ENCODE measurements around the gene TRERF1.

TRERF1 gene

GRCh38 chr6:42403831-42404230, 47.9 kb downstream of the TRERF1 start:
- DNase-seq (ENCODE audit: low read depth) = no peak
- no peak for TF ChIP-seq CTCF (conservative IDR thresholded peaks at IDR 0.05; ENCODE audit: low read depth, low read length)
- no peak overlapping the region for H3K4me3 ChIP-seq (ENCODE audit: low read depth, low read length)

GRCh38 chr6:42403421-42403820, 48.3 kb downstream of the TRERF1 start:
- H3K4me3 ChIP-seq (ENCODE audit: low read depth, low read length) = no peak overlapping the region
- peak; percentile 39 for DNase-seq (ENCODE audit: low read depth)
- peak; percentile 22 for TF ChIP-seq CTCF (conservative IDR thresholded peaks at IDR 0.05; ENCODE audit: low read depth, low read length)

- no peak overlapping the region for H3K4me3 ChIP-seq (ENCODE audit: low read depth, low read length)
Observed at GRCh38 chr6:42402184-42402583, 49.5 kb downstream of the TRERF1 start.

GRCh38 chr6:42401613-42401951, 50.1 kb downstream of the TRERF1 start:
- no peak for TF ChIP-seq CTCF (conservative IDR thresholded peaks at IDR 0.05; ENCODE audit: low read depth, low read length)
- no peak overlapping the region for H3K4me3 ChIP-seq (ENCODE audit: low read depth, low read length)
- no peak for DNase-seq (ENCODE audit: low read depth)

More at GRCh38 chr6:42402184-42402583, 49.5 kb downstream of the TRERF1 start:
- TF ChIP-seq CTCF (conservative IDR thresholded peaks at IDR 0.05; ENCODE audit: low read depth, low read length) = no peak
- peak; percentile 41 for DNase-seq (ENCODE audit: low read depth)

GRCh38 chr6:42400886-42401612, 50.7 kb downstream of the TRERF1 start:
- no peak for TF ChIP-seq CTCF (conservative IDR thresholded peaks at IDR 0.05; ENCODE audit: low read depth, low read length)
- no peak for DNase-seq (ENCODE audit: low read depth)
- no peak overlapping the region for H3K4me3 ChIP-seq (ENCODE audit: low read depth, low read length)

- no peak overlapping the region for H3K4me3 ChIP-seq (ENCODE audit: low read depth, low read length)
- no peak for TF ChIP-seq CTCF (conservative IDR thresholded peaks at IDR 0.05; ENCODE audit: low read depth, low read length)
- DNase-seq (ENCODE audit: low read depth) = no peak
Observed at GRCh38 chr6:42400061-42400760, 51.5 kb downstream of the TRERF1 start.

- DNase-seq (ENCODE audit: low read depth) = no peak
- TF ChIP-seq CTCF (conservative IDR thresholded peaks at IDR 0.05; ENCODE audit: low read depth, low read length) = peak; percentile 8
Observed at GRCh38 chr6:42396720-42397119, 55.0 kb downstream of the TRERF1 start.

More at GRCh38 chr6:42396720-42397119, 55.0 kb downstream of the TRERF1 start:
- no peak overlapping the region for H3K4me3 ChIP-seq (ENCODE audit: low read depth, low read length)

All from choroid plexus epithelial cell (primary cell).